Endothelial cell of umbilical vein (primary cell): ENCODE measurements around the gene FANCG. TPM values are rescaled to one million over a fixed set of nuclear protein-coding genes. Genes with fewer than 3 reads are reported as not detected.

Experiments
- BruUV-seq: library from RNA; stranded (reverse); fragments of 400-500 nt; replicated peaks from 2 replicates; lab custom pipeline; 2021; lab: Mats Ljungman, UMichigan
- CTCF ChIA-PET: fragments of 300-600, 350-600 bp; sonication (Branson Sonifier 250); formaldehyde crosslinking; loops from one replicate; lab custom pipeline; 2021; ENCODE audit warnings: antibody characterized with exemption, inconsistent platforms; lab: Charles Lee
- POLR2A ChIA-PET: fragments of 300-600, 350-600 bp; sonication (Branson Sonifier 250); formaldehyde crosslinking; loops from one replicate; lab custom pipeline; 2021; ENCODE audit warnings: antibody characterized with exemption, inconsistent platforms; lab: Charles Lee
- DNase-seq: peaks from one replicate; pipeline ENCODE4 v3.0.0-alpha.2; 2011; ENCODE audit warnings: low read depth, low spot score
- FAIRE-seq: peaks from 2 replicates; lab custom pipeline; 2011; peaks lifted over from hg19 to GRCh38; lab: Jason Lieb, UNC
- H2AFZ ChIP-seq: 2 replicates; pipeline ENCODE4 v1.6.0; 2012; ENCODE audit warnings: low read depth, low read length, control low read depth, inconsistent platforms
- H3K27ac ChIP-seq: 2 replicates; pipeline ENCODE4 v1.5.1; 2011; ENCODE audit warnings: low read depth, mild to moderate bottlenecking, control low read depth, low read length, moderate library complexity; ENCODE audit not compliant: insufficient read depth
- H3K27me3 ChIP-seq, 2 experiments: 2 replicates each; pipeline versions ENCODE4 v1.6.0 to v1.6.1; 2011; ENCODE audit warnings: low read length in 2 of 2, mixed read lengths in 1 of 2; ENCODE audit not compliant: control insufficient read depth in 2 of 2, insufficient read depth in 2 of 2
- H3K36me3 ChIP-seq, 2 experiments: 2 replicates in 1 of 2; 3 replicates in 1 of 2; pipeline ENCODE4 v1.5.1; 2011; ENCODE audit warnings: low read length in 2 of 2, mild to moderate bottlenecking in 1 of 2, moderate library complexity in 1 of 2; ENCODE audit not compliant: control insufficient read depth in 2 of 2, insufficient read depth in 2 of 2; ENCODE audit errors: extremely low read depth in 1 of 2
- H3K4me1 ChIP-seq: 3 replicates; pipeline ENCODE4 v1.5.1; 2011; ENCODE audit warnings: mild to moderate bottlenecking, low read length; ENCODE audit not compliant: control insufficient read depth, insufficient read depth; ENCODE audit errors: extremely low read depth
- H3K4me2 ChIP-seq: 2 replicates; pipeline ENCODE4 v1.6.1; 2011; ENCODE audit warnings: low read length, control low read depth, mixed read lengths; ENCODE audit not compliant: insufficient read depth
- H3K4me3 ChIP-seq, 3 experiments: fragments of 200-600 bp in 1 of 3; sonication (generic), shearing (Covaris generic) in 1 of 3; replicated peaks in 1 of 3; 2 replicates each; pipeline ENCODE4 v1.5.1; 2011 to 2016; ENCODE audit warnings: control low read depth in 3 of 3, low read length in 3 of 3, mild to moderate bottlenecking in 2 of 3, inconsistent platforms in 1 of 3, low read depth in 1 of 3, moderate library complexity in 1 of 3; ENCODE audit not compliant: insufficient read depth in 1 of 3
- H3K79me2 ChIP-seq: 2 replicates; pipeline ENCODE4 v1.6.0; 2012; ENCODE audit warnings: low read length, inconsistent platforms; ENCODE audit not compliant: control insufficient read depth, insufficient read depth
- H3K9ac ChIP-seq: replicated peaks from 2 replicates; pipeline ENCODE3; 2011; ENCODE audit warnings: low read length, control low read depth; ENCODE audit not compliant: insufficient read depth; ENCODE audit errors: extremely low read depth
- H3K9me1 ChIP-seq: replicated peaks from 3 replicates; pipeline ENCODE4 v1.6.0; 2011; ENCODE audit warnings: mild to moderate bottlenecking, low read length; ENCODE audit not compliant: control insufficient read depth, insufficient read depth; ENCODE audit errors: extremely low read depth
- H3K9me3 ChIP-seq: replicated peaks from 2 replicates; pipeline ENCODE4 v1.5.1; 2012; ENCODE audit warnings: low read length, inconsistent platforms; ENCODE audit not compliant: control insufficient read depth, insufficient read depth
- H4K20me1 ChIP-seq: replicated peaks from 2 replicates; pipeline ENCODE3; 2011; ENCODE audit warnings: mild to moderate bottlenecking, low read length; ENCODE audit not compliant: control insufficient read depth, insufficient read depth; ENCODE audit errors: extremely low read depth
- FOS ChIP-seq: IDR thresholded peaks from 2 replicates; pipeline ENCODE4 v1.6.1; 2011; ENCODE audit warnings: mild to moderate bottlenecking, low read length, moderate library complexity, borderline replicate concordance; ENCODE audit not compliant: insufficient read depth
- MAX ChIP-seq: IDR thresholded peaks from 2 replicates; pipeline ENCODE4 v1.6.1; 2011; ENCODE audit not compliant: insufficient read depth, insufficient read length
- POLR2A ChIP-seq: IDR thresholded peaks from 2 replicates; pipeline ENCODE4 v1.6.1; 2012; ENCODE audit warnings: low read depth, mild to moderate bottlenecking, control low read depth, low read length
- POLR2AphosphoS5 ChIP-seq: IDR thresholded peaks from 2 replicates; pipeline ENCODE4 v1.6.1; 2012; ENCODE audit warnings: low read depth, mild to moderate bottlenecking, control low read depth, low read length, moderate library complexity; ENCODE audit not compliant: insufficient read depth
- dilution Hi-C: fragments of 300-500 bp; cut with MboI; formaldehyde crosslinking; loops from one replicate; pipeline ENCODE4 v1.15.0; 2019; ENCODE audit warnings: low sequenced_read_pairs; ENCODE audit not compliant: extremely low pct_ligation_motif_present
- intact Hi-C: fragments of 100-400 bp; cut with micrococcal nuclease; formaldehyde crosslinking; loops from one replicate; pipeline ENCODE4 v1.10.0; 2022
- polyA plus RNA-seq, 4 experiments: library from polyadenylated mRNA; depleted of rRNA in 3 of 4; stranded (reverse) in 3 of 4; unstranded in 1 of 4; fragments of >200 nt; gene quantifications; 2 replicates each; pipeline versions ENCODE4 v1.2.1 to v1.2.3, GENCODE V29; 2011 to 2012; ENCODE audit warnings: missing spikeins in 1 of 4
- total RNA-seq: library from RNA; stranded (reverse); gene quantifications from 2 replicates; pipeline ENCODE4 v1.2.3, GENCODE V29; 2021
- TF ChIP-seq, protein P1 (sequence below), 2 donors: IDR thresholded peaks; 1 replicate in 1 of 2; 2 replicates in 1 of 2; pipeline ENCODE4 v1.5.1; 2011; ENCODE audit warnings: low read length in 2 of 2, mild to moderate bottlenecking in 2 of 2, moderate library complexity in 2 of 2, control low read depth in 1 of 2, inconsistent platforms in 1 of 2, low read depth in 1 of 2; ENCODE audit not compliant: insufficient read depth in 1 of 2; ENCODE audit errors: extremely low read depth in 1 of 2

Gene FANCG
- total and polyA plus RNA-seq, 2 donors (not counting 3 experiments of a cell fraction or from before 2014, with no cell fraction given): 31.6 to 58.0 TPM

- H3K9ac ChIP-seq: peak within 1 kb of the TSS; percentile 91
- DNase-seq (peak; percentile 96), FAIRE-seq (peak; percentile 100)
- ChIA-PET CTCF (interaction anchor here (0.8 to 3.0 kb wide), 9 partner anchors 11 to 451 kb away, joined by 3 to 13 read pairs (median 3); partner anchors contain the start of gene FANCG), POLR2A (interaction anchor here (0.9 to 1.3 kb wide), 4 partner anchors 9 to 31 kb away, joined by 3 to 8 read pairs (median 4); partner anchors contain the start of gene VCP)
- no peaks in the 10 kb centered on the region for H3K9me1 ChIP-seq
- no peaks in the 10 kb centered on the region for H3K27me3 ChIP-seq
- dilution Hi-C loops (no loop called here), intact Hi-C loops (loop anchor here (1.0 kb wide), 1 partner anchor 8 kb away; no protein-coding TSS in a partner anchor)
- peaks cover 13% of the 10 kb centered on the region for H3K4me1 ChIP-seq
- H4K20me1 ChIP-seq: no peaks in the 10 kb centered on the region
- H3K27ac ChIP-seq: peak within 1 kb of the TSS; percentile 50
- H3K36me3 ChIP-seq: peaks cover 12 to 50% of the 10 kb centered on the region in 2 experiments
- TSS peak; percentile 87 for BruUV-seq
- TF ChIP-seq, protein P1, sequence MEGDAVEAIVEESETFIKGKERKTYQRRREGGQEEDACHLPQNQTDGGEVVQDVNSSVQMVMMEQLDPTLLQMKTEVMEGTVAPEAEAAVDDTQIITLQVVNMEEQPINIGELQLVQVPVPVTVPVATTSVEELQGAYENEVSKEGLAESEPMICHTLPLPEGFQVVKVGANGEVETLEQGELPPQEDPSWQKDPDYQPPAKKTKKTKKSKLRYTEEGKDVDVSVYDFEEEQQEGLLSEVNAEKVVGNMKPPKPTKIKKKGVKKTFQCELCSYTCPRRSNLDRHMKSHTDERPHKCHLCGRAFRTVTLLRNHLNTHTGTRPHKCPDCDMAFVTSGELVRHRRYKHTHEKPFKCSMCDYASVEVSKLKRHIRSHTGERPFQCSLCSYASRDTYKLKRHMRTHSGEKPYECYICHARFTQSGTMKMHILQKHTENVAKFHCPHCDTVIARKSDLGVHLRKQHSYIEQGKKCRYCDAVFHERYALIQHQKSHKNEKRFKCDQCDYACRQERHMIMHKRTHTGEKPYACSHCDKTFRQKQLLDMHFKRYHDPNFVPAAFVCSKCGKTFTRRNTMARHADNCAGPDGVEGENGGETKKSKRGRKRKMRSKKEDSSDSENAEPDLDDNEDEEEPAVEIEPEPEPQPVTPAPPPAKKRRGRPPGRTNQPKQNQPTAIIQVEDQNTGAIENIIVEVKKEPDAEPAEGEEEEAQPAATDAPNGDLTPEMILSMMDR (IDR thresholded peaks at IDR 0.05; ENCODE audit: extremely low read depth in 1 of 2, insufficient read depth in 1 of 2, low read depth in 1 of 2, low read length in 2 of 2): no peak
- TF ChIP-seq MAX: peak; percentile 3
- peak; percentile 88 for TF ChIP-seq POLR2A
- no peak for TF ChIP-seq FOS
- TF ChIP-seq POLR2AphosphoS5: peak; percentile 89
- H2AFZ ChIP-seq: peak within 1 kb of the TSS; percentile 76
- H3K4me2 ChIP-seq: peak within 1 kb of the TSS; percentile 26
- H3K79me2 ChIP-seq: peaks cover 13% of the 10 kb centered on the region
- H3K9me3 ChIP-seq: no peaks in the 10 kb centered on the region
- H3K4me3 ChIP-seq: peak within 1 kb of the TSS; percentile 50 to 83 (median 80)
These were observed 23.3 kb upstream of the FANCG start, which contains the start of gene STOML2 for GRCh38 chr9:35102769-35103659. STOML2 (minus strand) TSS chr9:35103131; CDS start chr9:35103094, 37 bp downstream.
